K562 (cell line): ENCODE results near the gene WDR70. TPM values are rescaled to one million over a fixed set of nuclear protein-coding genes. Genes with fewer than 3 reads are reported as not detected.

Experiments used
- ATAC-seq: fragments of 200-7000 bp; cut with Tn5 transposase; 3 replicates; pipeline ENCODE4 v1.9.1; 2020; ENCODE audit warnings: moderate library complexity
- BruUV-seq: library from RNA; stranded (reverse); fragments of 400-500 nt; replicated peaks from 2 replicates; lab custom pipeline; 2021; lab: Mats Ljungman, UMichigan
- CTCF ChIA-PET: fragments of 300-600 bp; formaldehyde crosslinking; extraction: SDS; loops from one replicate; lab custom pipeline; 2021; ENCODE audit warnings: low intra/inter-chr PET ratio; lab: Yijun Ruan, JAX
- POLR2A ChIA-PET: fragments of 300-600, 350-650 bp; sonication (Branson Sonifier 250); formaldehyde crosslinking; extraction: SDS; loops from one replicate; lab custom pipeline; 2021; ENCODE audit warnings: antibody characterized with exemption, inconsistent platforms; lab: Yijun Ruan, JAX
- DNase-seq, 4 experiments: peaks; one replicate each; pipeline versions ENCODE4 v3.0.0 to v3.0.0-alpha.2; 2011 to 2018; ENCODE audit warnings: low spot score in 3 of 4, mixed read lengths in 3 of 4; ENCODE audit errors: extremely low read depth in 1 of 4
- FAIRE-seq: peaks from 2 replicates; lab custom pipeline; 2011; peaks lifted over from hg19 to GRCh38; lab: Jason Lieb, UNC
- H2AFZ ChIP-seq: 2 replicates; pipeline ENCODE4 v1.6.0; 2011; ENCODE audit warnings: low read depth, low read length, control low read depth, inconsistent platforms
- H3K27ac ChIP-seq: fragments of 200-600 bp; 3 replicates; pipeline ENCODE4 v1.8.0; 2011; ENCODE audit warnings: low read depth, mild to moderate bottlenecking, control low read depth, inconsistent platforms, low read length, moderate library complexity, mixed read lengths; ENCODE audit errors: extremely low read depth
- H3K27me3 ChIP-seq, 2 experiments: fragments of 300-600 bp in 1 of 2; 2 replicates in 1 of 2; 3 replicates in 1 of 2; pipeline versions ENCODE4 v1.6.0 to v1.8.0; 2011; ENCODE audit warnings: inconsistent platforms in 2 of 2, low read length in 2 of 2, mild to moderate bottlenecking in 1 of 2, mixed read lengths in 1 of 2, moderate library complexity in 1 of 2; ENCODE audit not compliant: control insufficient read depth in 2 of 2, insufficient read depth in 2 of 2
- H3K36me3 ChIP-seq: fragments of 300-600 bp; 3 replicates; pipeline ENCODE4 v1.8.0; 2011; ENCODE audit warnings: mild to moderate bottlenecking, low read length, inconsistent platforms; ENCODE audit not compliant: control insufficient read depth, insufficient read depth
- H3K4me1 ChIP-seq, 2 experiments: fragments of 200-600 bp in 1 of 2; replicated peaks in 1 of 2; 2 replicates in 1 of 2; 3 replicates in 1 of 2; pipeline versions ENCODE4 v1.5.1 to v1.8.0; 2011; ENCODE audit warnings: inconsistent platforms in 2 of 2, low read length in 2 of 2, mild to moderate bottlenecking in 1 of 2, mixed read lengths in 1 of 2, moderate library complexity in 1 of 2; ENCODE audit not compliant: control insufficient read depth in 2 of 2, insufficient read depth in 2 of 2
- H3K4me2 ChIP-seq: 2 replicates; pipeline ENCODE4 v1.6.1; 2011; ENCODE audit warnings: low read length, control low read depth, inconsistent platforms, mixed read lengths; ENCODE audit not compliant: insufficient read depth
- H3K4me3 ChIP-seq: fragments of 200-600 bp; sonication (generic), shearing (Covaris generic); 2 replicates; pipeline ENCODE4 v1.5.1; 2016; ENCODE audit warnings: control low read depth, inconsistent platforms
- H3K79me2 ChIP-seq: fragments of 200-600 bp; 3 replicates; pipeline ENCODE4 v1.8.0; 2011; ENCODE audit warnings: low read length, inconsistent platforms; ENCODE audit not compliant: control insufficient read depth, insufficient read depth
- H3K9ac ChIP-seq, 2 experiments: 2 replicates each; pipeline versions ENCODE4 v1.6.0 to v1.6.1; 2011; ENCODE audit warnings: low read depth in 2 of 2, low read length in 2 of 2, control low read depth in 1 of 2, inconsistent platforms in 1 of 2, mild to moderate bottlenecking in 1 of 2, mixed read lengths in 1 of 2; ENCODE audit not compliant: insufficient read depth in 1 of 2
- H3K9me1 ChIP-seq: one replicate; pipeline ENCODE4 v1.6.0; 2011; ENCODE audit warnings: inconsistent platforms, mild to moderate bottlenecking, low read length, moderate library complexity; ENCODE audit not compliant: control insufficient read depth, insufficient read depth
- H3K9me3 ChIP-seq: replicated peaks from 2 replicates; pipeline ENCODE4 v1.5.1; 2011; ENCODE audit warnings: low read depth, low read length, inconsistent platforms; ENCODE audit not compliant: control insufficient read depth, insufficient read depth
- H4K20me1 ChIP-seq: replicated peaks from 2 replicates; pipeline ENCODE4 v1.6.1; 2011; ENCODE audit warnings: low read length, inconsistent platforms, mixed read lengths; ENCODE audit not compliant: control insufficient read depth, insufficient read depth
- ATF6 ChIP-seq: sonication (generic); formaldehyde crosslinking; IDR thresholded peaks from 2 replicates; pipeline ENCODE4 v1.4.0; 2020; ENCODE audit warnings: mild to moderate bottlenecking, missing genetic modification reagents
- CEBPB ChIP-seq: fragments of 450-650 bp; IDR thresholded peaks from 2 replicates; pipeline ENCODE4 v1.6.1; 2016; ENCODE audit warnings: missing genetic modification characterization, missing compliant biosample characterization
- CEBPG ChIP-seq, 3 experiments: fragments of 200-800 bp in 1 of 3; sonication (Bioruptor generic) in 1 of 3; sonication (generic) in 1 of 3; formaldehyde crosslinking in 1 of 3; IDR thresholded peaks in 2 of 3; conservative IDR thresholded peaks in 1 of 3; 2 replicates each; pipeline versions ENCODE4 v1.6.1 to v1.8.0; 2016 to 2022; ENCODE audit warnings: missing compliant biosample characterization in 2 of 3, missing genetic modification characterization in 2 of 3, mild to moderate bottlenecking in 1 of 3, missing genetic modification reagents in 1 of 3
- DIDO1 ChIP-seq: fragments of 450-650 bp; IDR thresholded peaks from 2 replicates; pipeline ENCODE4 v1.6.1; 2016; ENCODE audit warnings: low read depth, missing biosample characterization, missing genetic modification characterization
- ETS2 ChIP-seq: IDR thresholded peaks from 2 replicates; pipeline ENCODE4 v1.6.1; 2016; ENCODE audit warnings: borderline replicate concordance, missing genetic modification characterization, mild to moderate bottlenecking, moderate library complexity, missing compliant biosample characterization; ENCODE audit not compliant: poor library complexity, severe bottlenecking
- GATA2 ChIP-seq: sonication (generic); formaldehyde crosslinking; IDR thresholded peaks from 2 replicates; pipeline ENCODE4 v1.4.0; 2020; ENCODE audit warnings: mild to moderate bottlenecking, missing genetic modification reagents
- HMBOX1 ChIP-seq: sonication (generic); IDR thresholded peaks from 2 replicates; pipeline ENCODE4 v1.6.1; 2016
- ZNF263 ChIP-seq: sonication (generic); formaldehyde crosslinking; IDR thresholded peaks from 2 replicates; pipeline ENCODE4 v1.8.0; 2022; ENCODE audit warnings: mild to moderate bottlenecking, missing genetic modification reagents, borderline replicate concordance
- ZNF740 ChIP-seq, 3 experiments: fragments of 200-800 bp in 1 of 3; sonication (Bioruptor generic) in 1 of 3; sonication (generic) in 1 of 3; formaldehyde crosslinking in 1 of 3; IDR thresholded peaks; 2 replicates each; pipeline versions ENCODE4 v1.6.1 to v1.8.0; 2016 to 2022; ENCODE audit warnings: mild to moderate bottlenecking in 2 of 3, missing compliant biosample characterization in 2 of 3, missing genetic modification characterization in 2 of 3, missing genetic modification reagents in 1 of 3
- WGBS: fragments of 100-300 bp; shearing (Covaris generic); methylation state at CpG from one replicate; pipeline ENCODE4 v1.1.6; 2016; ENCODE audit warnings: low coverage, mixed read lengths; ENCODE audit not compliant: insufficient coverage; ENCODE audit errors: missing lambda C conversion rate; 5-methylcytosine and 5-hydroxymethylcytosine counted together
- in situ Hi-C: fragments of 300-500 bp; cut with MboI; formaldehyde crosslinking; loops from 4 replicates; pipeline ENCODE4 v1.15.0; 2018; ENCODE audit warnings: inconsistent platforms, mixed read lengths
- intact Hi-C: fragments of 100-400 bp; cut with micrococcal nuclease; formaldehyde crosslinking; loops from 2 replicates; pipeline ENCODE4 v1.14.2; 2022
- polyA plus RNA-seq, 8 experiments: library from polyadenylated mRNA; depleted of rRNA in 4 of 8; stranded (reverse) in 5 of 8; unstranded in 3 of 8; fragments of >200 nt; fragmentation: Nextera tagmentation in 2 of 8; fragmentation: Illumina TruSeq in 1 of 8; extraction: Ambion mirVana in 2 of 8; extraction: Trizol in 1 of 8; gene quantifications; 2 replicates each; pipeline versions ENCODE4 v1.2.1 to v1.2.3, GENCODE V29; 2011 to 2014; ENCODE audit warnings: inconsistent platforms in 1 of 8, missing spikeins in 1 of 8
- total RNA-seq, 7 experiments: library from RNA; depleted of rRNA in 6 of 7; stranded (reverse); fragments of >200 nt in 6 of 7; fragmentation: Illumina TruSeq in 2 of 7; extraction: Trizol in 2 of 7; gene quantifications; 2 replicates each; pipeline versions ENCODE4 v1.2.1 to v1.2.3, GENCODE V29; 2011 to 2021; ENCODE audit warnings: low replicate concordance in 1 of 7

The WDR70 gene
- total and polyA plus RNA-seq, 9 of the 15 experiments (the other 6 are each of a cell fraction or from before 2014, with no cell fraction given), result 16.8 to 46.6 (median 38.8) TPM

GRCh38 chr5:37436146-37436934, 57.2 kb downstream of the WDR70 start:
- in situ Hi-C loops, result no loop called here
- Histone ChIP-seq H3K27me3 (no peaks in the 10 kb centered on the region), H3K9ac (no peak overlapping the region), H3K4me1 (no peaks in the 10 kb centered on the region), H3K27ac (no peak overlapping the region), H3K4me2 (no peak overlapping the region), H3K4me3 (no peak overlapping the region), H3K9me3 (no peaks in the 10 kb centered on the region), H2AFZ (no peak overlapping the region), H4K20me1 (no peaks in the 10 kb centered on the region), H3K36me3 (peaks cover 4% of the 10 kb centered on the region; the same call in 2 of the 3 replicates), H3K9me1 (no peaks in the 10 kb centered on the region), H3K79me2 (no peaks in the 10 kb centered on the region)
- BruUV-seq, result no TSS peak
- intact Hi-C loops, result no loop called here
- WGBS, result 46% methylated on average over 3 of the region's 3 CpGs
- peak; percentile 27; the same call in 1 of the 3 replicates for ATAC-seq
- ChIA-PET POLR2A (interaction anchor here (0.6 to 0.9 kb wide), 3 partner anchors 28 to 467 kb away, joined by 3 read pairs; no protein-coding TSS in a partner anchor), CTCF (no interaction called here)
- no peak for DNase-seq
- TF ChIP-seq HMBOX1 (peak; percentile 23; the same call in 1 of the 2 replicates), ATF6 (CRISPR knock-in tag) (no peak), ZNF740 (CRISPR knock-in tag; IDR thresholded peaks at IDR 0.05) (no peak), ZNF740 (tag; IDR thresholded peaks at IDR 0.05) (no peak), ETS2 (tag) (no peak), GATA2 (CRISPR knock-in tag) (peak; percentile 14; the same call in 1 of the 2 replicates), CEBPG (CRISPR knock-in tag; IDR thresholded peaks at IDR 0.05) (no peak), CEBPG (tag; conservative IDR thresholded peaks at IDR 0.05 in 1 of 2, IDR thresholded peaks at IDR 0.05 in 1 of 2) (peak in 1 of 2 experiments; percentile 84; a peak in 2 of 4 replicates), DIDO1 (tag) (no peak), CEBPB (tag) (peak; percentile 85), ZNF263 (CRISPR knock-in tag) (no peak)
- no peak for FAIRE-seq
